Hematopoietic multipotent progenitor cell treated with erythropoietin and hydrocortisone succinate and interleukin-3 and kit ligand, for 8 days (in vitro differentiated cells): Measurements from ENCODE around the gene ADAMTS14.
"Not testable (repeated sequence)": the region's sequence is repeated elsewhere in the genome, so short reads cannot be mapped to it uniquely, and the experiment has no call there.

Experiments
- DNase-seq: peaks from one replicate; pipeline ENCODE4 v3.0.0-alpha.2; 2015

Gene ADAMTS14

DNA sequence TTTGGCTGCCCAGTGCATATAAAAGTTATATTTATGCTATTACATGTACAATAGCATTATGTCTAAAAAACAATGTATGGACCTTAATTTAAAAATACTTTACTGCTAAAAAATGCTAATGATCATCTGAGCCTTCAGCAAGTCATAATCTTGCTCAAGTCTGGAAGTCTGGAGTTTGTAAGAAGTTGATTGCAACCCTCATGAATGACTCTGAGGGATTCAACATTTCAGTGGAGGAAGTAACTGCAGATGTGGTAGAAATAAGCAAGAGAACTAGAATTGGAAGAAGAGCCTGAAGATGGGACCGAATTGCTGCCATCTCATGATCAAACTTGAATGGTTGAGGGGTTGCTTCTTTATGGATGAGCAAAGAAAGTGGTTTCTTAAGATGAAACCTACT lies 13.0 kb upstream of the ADAMTS14 start:
- DNase-seq = no peak

GRCh38 chr10:70660722-70661121 lies 11.6 kb upstream of the ADAMTS14 start:
- no peak for DNase-seq

- no peak for DNase-seq
Observed at GRCh38 chr10:70661623-70662361, 10.5 kb upstream of the ADAMTS14 start.

DNA sequence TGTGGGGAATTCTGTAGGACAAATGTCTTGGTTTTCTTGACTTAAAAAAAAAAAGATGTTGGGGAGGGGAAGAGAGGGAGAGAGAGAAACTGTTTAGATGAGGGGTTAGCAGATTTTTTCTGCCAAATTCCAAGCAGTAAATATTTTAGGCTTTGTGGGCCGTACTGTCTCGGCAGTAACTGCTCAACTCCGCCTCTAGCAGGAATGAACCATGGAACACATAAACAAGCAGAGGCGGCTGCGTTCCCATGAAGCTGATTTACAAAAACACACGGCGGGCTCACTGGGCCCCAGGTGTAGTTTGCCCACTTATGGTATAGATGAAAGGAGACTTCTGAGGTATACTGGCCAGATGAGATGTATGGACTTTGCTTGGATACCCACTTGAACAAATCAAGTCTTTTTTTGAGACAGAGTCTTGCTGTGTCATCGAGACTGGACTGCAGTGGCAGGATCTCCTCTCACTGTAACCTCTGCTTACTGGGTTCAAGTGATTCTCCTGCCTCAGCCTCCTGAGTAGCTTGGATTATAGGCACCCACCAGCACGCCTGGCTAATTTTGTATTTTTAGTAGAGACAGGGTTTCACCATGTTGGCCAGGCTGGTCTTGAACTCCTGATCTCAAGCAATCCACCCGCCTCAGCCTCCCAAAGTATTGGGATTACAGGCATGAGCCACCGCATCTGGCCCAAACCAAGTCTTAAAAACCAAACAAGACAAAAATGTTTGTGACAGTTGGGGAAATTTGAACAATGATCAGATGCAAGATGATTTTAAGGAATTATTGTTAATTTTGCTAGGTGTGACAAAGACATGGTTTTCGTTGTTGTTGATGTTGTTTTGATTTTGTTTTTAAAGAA lies 9.7 kb upstream of the ADAMTS14 start:
- no peak for DNase-seq

DNA sequence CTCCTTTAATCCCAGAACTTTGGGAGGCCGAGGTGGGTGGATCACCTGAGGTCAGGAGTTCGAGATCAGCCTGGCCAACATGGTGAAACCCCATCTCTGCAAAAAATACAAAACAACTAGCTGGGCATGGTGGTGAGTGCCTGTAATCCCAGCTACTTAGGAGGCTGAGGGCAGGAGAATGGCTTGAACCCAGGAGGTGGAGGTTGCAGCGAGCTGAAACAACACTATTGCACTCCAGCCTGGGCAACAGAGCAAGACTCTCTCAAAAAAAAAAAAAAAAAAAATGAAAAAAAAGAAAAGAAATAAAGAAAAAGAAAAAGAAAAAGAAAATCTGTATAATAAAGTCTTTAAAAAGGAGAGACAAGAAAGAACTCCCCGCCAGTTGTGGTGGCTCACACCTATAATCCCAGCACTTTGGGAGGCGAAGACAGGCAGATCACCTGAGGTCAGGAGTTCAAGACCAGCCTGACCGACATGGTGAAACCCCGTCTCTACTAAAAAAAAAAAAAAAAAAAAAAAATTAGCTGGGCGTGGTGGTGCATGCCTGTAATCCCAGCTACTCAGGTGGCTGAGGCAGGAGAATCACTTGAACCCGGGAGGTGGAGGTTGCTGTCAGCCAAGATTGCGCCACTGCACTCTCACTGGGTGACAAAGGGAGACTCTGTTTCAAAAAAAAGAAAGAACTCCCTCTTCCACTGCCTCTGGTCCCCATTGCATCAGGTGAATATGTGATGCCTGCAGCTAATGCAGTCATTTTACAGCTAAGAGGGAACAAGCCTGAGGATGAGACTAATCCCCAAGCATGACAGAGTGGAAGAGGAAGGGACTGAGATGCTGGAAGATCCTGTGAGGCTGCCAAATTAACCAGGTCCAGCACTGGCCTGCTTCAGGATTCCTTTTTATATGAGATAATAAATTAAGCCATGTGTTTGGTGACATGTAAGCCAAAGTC lies 8.6 kb upstream of the ADAMTS14 start:
- not testable (repeated sequence) for DNase-seq

DNA sequence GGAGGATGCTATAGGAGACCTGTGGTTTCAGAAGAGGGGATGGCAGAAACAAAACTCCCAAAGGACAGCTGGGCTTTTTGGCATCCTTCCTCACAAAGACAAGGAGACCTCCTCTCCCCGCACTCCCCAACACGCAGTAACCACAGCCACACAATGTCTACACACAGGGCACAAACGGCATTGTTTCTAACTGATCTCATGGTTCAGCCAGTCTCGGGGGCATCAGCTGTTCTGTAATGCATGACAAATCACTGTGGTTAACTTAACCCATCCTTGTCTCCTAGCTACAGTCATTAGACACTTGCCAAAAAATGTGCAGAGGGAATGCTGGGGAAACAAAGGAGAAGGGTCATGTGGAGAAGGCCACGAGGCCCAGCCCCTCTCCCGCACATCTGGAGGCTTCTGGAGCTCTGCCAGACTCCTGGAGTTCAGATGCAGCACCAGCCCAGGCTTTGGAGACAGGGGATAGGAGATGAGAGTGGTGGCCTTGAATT lies 7.6 kb upstream of the ADAMTS14 start:
- DNase-seq = no peak

DNA sequence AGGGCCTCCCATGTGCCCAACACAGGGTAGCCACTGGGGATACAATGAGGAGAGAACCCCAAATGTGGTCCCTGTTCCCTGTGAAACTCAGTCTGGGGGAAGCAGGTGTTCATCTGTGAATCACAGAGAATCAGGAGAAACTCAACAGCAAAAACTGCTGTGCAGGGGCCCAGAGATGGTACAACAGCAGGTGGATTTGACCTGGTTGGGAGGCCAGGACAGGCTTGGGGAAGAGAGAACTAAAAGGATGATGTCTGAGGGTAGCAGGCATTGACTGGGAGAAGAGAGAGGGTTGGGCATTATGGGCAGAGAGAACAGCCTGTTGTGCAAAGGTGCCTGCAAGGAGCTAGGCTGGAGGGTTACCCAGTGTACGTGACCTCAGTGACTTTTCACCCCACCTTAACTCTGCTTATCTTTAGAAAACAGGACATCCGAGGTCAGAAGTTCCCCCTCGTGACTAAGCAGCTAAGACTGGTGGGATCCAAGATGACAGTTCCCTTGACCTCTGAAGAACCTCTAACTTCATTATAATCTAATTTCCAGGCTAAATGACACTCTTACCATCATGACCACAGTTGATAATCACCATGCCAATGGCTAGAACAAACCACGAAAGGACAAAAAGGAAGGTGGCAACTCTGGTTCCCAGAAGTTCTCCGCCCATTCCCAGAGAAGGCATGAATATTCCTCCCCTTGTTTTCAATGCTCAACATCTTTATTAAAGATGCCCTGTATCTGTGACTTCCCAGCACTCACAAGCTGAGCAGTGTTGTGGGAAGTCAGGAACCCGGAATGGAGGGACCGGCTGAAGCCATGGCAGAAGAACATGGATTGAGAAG lies 5.1 kb upstream of the ADAMTS14 start:
- peak; percentile 98 for DNase-seq

DNA sequence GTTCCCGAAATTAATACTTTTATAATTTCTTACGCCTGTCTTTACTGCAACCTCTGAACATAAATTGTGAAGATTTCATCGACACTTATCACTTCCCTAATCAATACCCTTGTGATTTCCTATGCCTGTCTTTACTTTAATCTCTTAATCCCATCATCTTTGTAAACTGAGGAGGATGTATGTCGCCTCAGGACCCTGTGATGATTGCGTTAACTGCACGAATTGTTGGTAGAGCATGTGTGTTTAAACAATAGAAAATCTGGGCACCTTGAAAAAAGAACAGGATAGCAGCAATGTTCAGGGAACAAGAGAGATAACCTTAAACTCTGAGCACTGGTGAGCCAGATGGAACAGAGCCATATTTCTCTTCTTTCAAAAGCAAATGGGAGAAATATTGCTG lies 4.5 kb upstream of the ADAMTS14 start:
- DNase-seq = not testable (repeated sequence)

- DNase-seq = no peak
Observed at GRCh38 chr10:70668454-70668970, 3.8 kb upstream of the ADAMTS14 start.

GRCh38 chr10:70669015-70669414 lies 3.3 kb upstream of the ADAMTS14 start:
- DNase-seq = no peak

DNA sequence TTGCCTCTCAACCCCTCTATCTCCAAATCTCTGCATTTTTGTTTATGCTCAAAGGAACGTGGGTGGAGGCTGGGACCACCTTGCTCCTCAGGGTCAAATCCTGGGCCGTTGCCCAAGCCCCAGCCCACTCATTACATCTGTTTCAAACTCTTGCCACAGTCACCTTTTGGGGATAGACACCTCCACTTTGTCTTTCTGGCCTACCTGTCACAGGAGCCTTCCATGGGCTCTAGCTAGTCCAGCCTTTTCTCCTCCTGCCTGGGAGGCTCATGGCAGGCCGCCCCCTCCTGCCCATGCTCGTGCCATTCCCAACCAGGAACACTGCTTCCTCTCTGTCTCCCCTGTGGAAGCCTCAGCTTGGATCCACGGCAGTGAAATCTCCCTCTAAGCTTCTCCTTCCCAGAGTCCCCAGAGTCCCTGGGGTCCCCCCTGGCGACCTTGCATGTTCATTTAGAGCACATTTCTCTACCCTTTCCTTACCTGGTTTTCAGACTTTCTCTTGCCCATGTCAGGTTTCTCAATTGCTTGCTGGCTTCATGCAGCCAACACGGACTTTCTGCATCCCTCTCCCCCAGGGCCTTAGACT lies 2.5 kb upstream of the ADAMTS14 start:
- no peak for DNase-seq

- no peak for DNase-seq
Observed at GRCh38 chr10:70671619-70672164, 614 bp upstream of the ADAMTS14 start.

GRCh38 chr10:70673043-70673928 lies 980 bp downstream of the ADAMTS14 start:
- DNase-seq = no peak

DNA sequence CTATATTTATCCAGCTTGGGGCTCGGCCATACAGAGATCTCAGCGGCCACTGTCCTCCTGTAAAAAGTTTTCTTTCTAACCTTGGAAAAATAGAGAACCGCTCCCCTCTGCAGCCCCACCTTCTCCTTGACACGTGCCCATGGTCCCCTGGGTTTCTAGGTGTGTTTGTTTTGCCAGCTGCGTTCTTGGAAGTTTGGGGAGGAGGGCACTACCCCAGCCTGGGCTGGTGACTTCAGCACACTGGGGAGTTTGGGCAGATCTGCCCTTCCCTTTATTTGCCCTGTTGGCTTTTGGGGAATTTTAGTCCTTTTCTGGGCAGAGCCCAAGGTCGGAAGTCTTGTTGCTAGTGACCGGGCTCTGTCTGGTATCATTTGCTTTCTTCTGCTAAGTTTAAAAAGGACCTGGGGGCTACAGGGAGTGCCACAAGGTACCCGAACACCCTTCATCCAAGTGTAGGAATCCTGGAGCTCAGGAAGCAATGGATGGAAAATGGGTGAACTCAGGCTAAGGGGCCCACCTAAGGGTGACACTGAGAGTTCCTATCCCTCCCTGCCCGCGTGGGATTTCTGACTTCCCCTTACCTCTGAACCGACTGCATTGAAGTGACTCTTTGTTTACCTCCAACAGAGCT lies 1.7 kb downstream of the ADAMTS14 start:
- DNase-seq = no peak

GRCh38 chr10:70674560-70675495 lies 2.5 kb downstream of the ADAMTS14 start:
- DNase-seq = no peak

DNA sequence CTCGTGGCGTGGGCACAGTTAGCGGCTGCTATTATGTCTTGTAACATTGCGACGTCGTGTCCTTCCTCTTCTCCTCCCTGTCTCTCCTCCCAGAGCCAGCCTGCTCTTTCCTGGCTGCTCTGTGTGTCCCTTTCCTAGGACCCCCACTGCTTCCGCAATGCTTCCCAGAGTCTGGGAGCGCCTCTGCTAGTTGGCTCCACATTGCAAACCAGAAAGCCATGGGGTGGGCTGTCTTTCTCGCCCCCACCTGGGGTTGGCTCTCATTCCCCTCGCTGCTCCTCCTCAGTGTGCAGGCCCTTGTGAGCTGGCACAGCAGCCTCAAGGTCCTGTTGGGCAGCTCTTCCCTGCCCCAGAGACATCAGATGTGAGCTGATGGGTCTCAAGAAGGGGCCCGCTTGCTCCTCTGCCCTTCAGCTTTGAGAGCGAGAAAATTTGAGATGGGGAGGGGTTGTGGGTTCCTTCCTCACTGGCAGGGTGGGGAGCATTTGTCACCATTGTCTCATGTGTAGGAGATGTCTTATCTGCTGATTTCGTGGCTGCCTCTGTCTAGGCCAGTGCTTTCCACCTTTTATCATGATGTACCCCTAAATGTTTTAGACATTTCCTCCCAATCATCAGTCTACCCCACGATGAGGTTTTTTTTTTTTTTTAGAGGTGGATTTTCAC lies 3.3 kb downstream of the ADAMTS14 start:
- DNase-seq = no peak

- DNase-seq = no peak
Observed at GRCh38 chr10:70676511-70676910, 4.2 kb downstream of the ADAMTS14 start.

GRCh38 chr10:70677016-70677415 lies 4.7 kb downstream of the ADAMTS14 start:
- DNase-seq = no peak
